Ovary (tissue), 9 donors: ENCODE data around the gene PTGES. TPM values are rescaled to one million over a fixed set of nuclear protein-coding genes. Genes with fewer than 3 reads are reported as not detected.

Experiments used
- DNase-seq, 5 donors: peaks; one replicate each; pipeline ENCODE4 v3.0.0-alpha.2; 2019 to 2020
- H3K27ac ChIP-seq, 2 donors: fragments of 200-600 bp; one replicate each; pipeline versions ENCODE4 v1.5.1 to v1.8.0; 2019 to 2022
- H3K27me3 ChIP-seq: fragments of 200-600 bp; one replicate; pipeline ENCODE4 v1.8.0; 2022
- H3K36me3 ChIP-seq: fragments of 200-600 bp; sonication (generic); one replicate; pipeline ENCODE4 v1.5.1; 2019
- H3K4me1 ChIP-seq: one replicate; pipeline ENCODE4 v1.8.1; 2013; ENCODE audit warnings: mild to moderate bottlenecking, moderate library complexity; ENCODE audit not compliant: insufficient read depth
- H3K4me3 ChIP-seq: fragments of 200-600 bp; sonication (generic); one replicate; pipeline ENCODE4 v1.5.1; 2017
- H3K9me3 ChIP-seq, 2 donors: fragments of 200-600 bp in 1 of 2; sonication (generic) in 1 of 2; one replicate each; pipeline versions ENCODE4 v1.5.1 to v1.8.1; 2013 to 2019; ENCODE audit warnings: mild to moderate bottlenecking in 1 of 2, moderate library complexity in 1 of 2
- CTCF ChIP-seq, 3 donors: fragments of 450-650 bp in 2 of 3; fragments of 200-600 bp in 1 of 3; IDR thresholded peaks; one replicate each; pipeline versions ENCODE4 v1.5.1 to v1.8.0; 2016 to 2022; ENCODE audit warnings: antibody characterized with exemption in 3 of 3, mild to moderate bottlenecking in 1 of 3
- EP300 ChIP-seq: sonication (generic); formaldehyde crosslinking; IDR thresholded peaks from one replicate; pipeline ENCODE4 v1.6.1; 2017; ENCODE audit warnings: antibody characterized with exemption
- POLR2A ChIP-seq: fragments of 450-650 bp; IDR thresholded peaks from one replicate; pipeline ENCODE4 v1.6.1; 2017; ENCODE audit warnings: antibody characterized with exemption, mild to moderate bottlenecking, moderate library complexity
- WGBS, 3 donors: extraction: QIAGEN DNeasy Blood & Tissue Kit in 1 of 3; methylation state at CpG; one replicate each; pipeline versions ENCODE4 v1.1.5 to v1.1.7; 2013 to 2017; 5-methylcytosine and 5-hydroxymethylcytosine counted together
- intact Hi-C, 4 donors: fragments of 100-400 bp; cut with DNase I; formaldehyde crosslinking; loops; one replicate each; pipeline versions ENCODE4 v1.11.0 to v1.15.1; 2022 to 2023
- polyA plus RNA-seq, 2 donors: library from polyadenylated mRNA; stranded (reverse); fragments of 200-250 nt in 1 of 2; fragments of 350-450 nt in 1 of 2; fragmentation: Illumina TruSeq in 1 of 2; extraction: RNeasy Lipid Tissue Mini Kit (QIAGEN cat#74804) in 1 of 2; gene quantifications; one replicate each; pipeline ENCODE4 v1.2.3, GENCODE V29; 2013 to 2014
- total RNA-seq, 7 donors: library from RNA; depleted of rRNA in 2 of 7; stranded (reverse); fragments of >200 nt in 2 of 7; fragmentation: NEBNext Ultra II Directional in 3 of 7; extraction: Animal tissue kit (Norgen Biotek cat#: 25700) in 3 of 7; gene quantifications; one replicate each; pipeline versions ENCODE4 v1.1.0 to v1.2.4, GENCODE V29; 2016 to 2023
- donor health status: DM: no; HTN: no; CAD: no; lungs with moderate emphysema.
- donor health status: DM: no; HTN: no; CAD: no.
- donor health status: Bipolar disorder and iron deficiency.
- donor health status: DM: yes; HTN: yes; CAD: no.
- donor health status: DM: no; HTN: no; CAD: no.
- donor health status: DM: yes; HTN: yes; CAD: no.

Gene PTGES
- total and polyA plus RNA-seq, 9 donors: 0.63 to 22.6 (median 1.6) TPM

DNA sequence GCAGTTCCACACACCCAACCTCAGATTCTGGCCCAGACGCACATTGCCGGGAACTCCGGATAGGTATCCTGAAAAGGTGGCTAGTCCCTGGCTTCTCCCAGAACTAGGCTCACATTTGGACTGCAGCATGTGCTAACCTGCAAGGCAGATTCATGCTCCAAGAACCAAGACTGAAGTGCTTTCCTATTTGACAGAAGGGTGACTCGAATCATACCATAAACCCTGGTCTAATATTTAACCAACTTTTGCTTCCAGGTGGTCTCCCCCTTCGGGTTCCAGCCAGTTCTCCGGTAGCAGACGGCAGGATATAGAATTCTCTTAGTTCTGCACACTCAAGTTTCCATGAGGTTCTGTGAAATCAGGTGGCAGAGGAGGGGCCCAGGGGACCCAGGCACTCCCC is 7.6 kb downstream of the PTGES start:
- Histone ChIP-seq H3K9me3 (no peaks in the 10 kb centered on the region), H3K4me3 (no peak overlapping the region), H3K4me1 (no peaks in the 10 kb centered on the region), H3K27ac (no peak overlapping the region), H3K36me3 (no peaks in the 10 kb centered on the region), H3K27me3 (no peaks in the 10 kb centered on the region)
- TF ChIP-seq EP300 (no peak), CTCF (IDR thresholded peaks at IDR 0.05) (no peak), POLR2A (no peak)
- WGBS, 3 donors: 88 to 91% (median 89%) methylated on average over 7 of the region's 7 CpGs
- intact Hi-C loops: no loop called here
- DNase-seq: no peak

- Histone ChIP-seq H3K27me3 (no peaks in the 10 kb centered on the region), H3K4me1 (no peaks in the 10 kb centered on the region), H3K9me3 (no peaks in the 10 kb centered on the region), H3K4me3 (no peak overlapping the region), H3K36me3 (no peaks in the 10 kb centered on the region), H3K27ac (no peak overlapping the region)
- intact Hi-C loops: loop anchor here in 1 of 4 donors (5.0 kb wide), 1 partner anchor 41 kb away; no protein-coding TSS in a partner anchor
- no peak for DNase-seq
- TF ChIP-seq POLR2A: no peak
- no peak for TF ChIP-seq CTCF (IDR thresholded peaks at IDR 0.05)
- no peak for TF ChIP-seq EP300
- WGBS, 3 donors: 89 to 93% (median 90%) methylated on average over 13 of the region's 13 CpGs
These were observed 12.0 kb downstream of the PTGES start for GRCh38 chr9:129740666-129741464.

DNA sequence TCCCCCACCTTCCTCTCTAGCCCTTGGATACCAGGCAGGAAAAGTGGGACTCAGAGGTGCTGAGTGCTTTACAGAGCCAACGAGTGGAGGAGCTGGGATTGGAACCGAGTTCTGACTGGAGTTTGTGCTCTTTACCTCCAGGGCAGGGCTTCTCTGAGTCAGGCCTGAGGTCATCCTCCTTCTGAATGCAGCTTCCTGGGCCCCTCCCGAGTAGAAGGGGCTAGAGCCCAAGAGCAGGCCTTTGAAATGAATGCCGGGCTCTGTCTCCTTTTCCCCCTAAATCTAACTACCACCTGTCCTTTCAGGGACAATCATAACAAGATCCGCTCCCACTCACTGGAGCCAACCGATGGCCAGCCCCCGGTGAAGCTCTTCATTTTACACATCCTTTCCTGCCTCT is 12.7 kb downstream of the PTGES start:
- no peak for DNase-seq
- H3K27ac ChIP-seq: no peak overlapping the region
- H3K27me3 ChIP-seq: no peaks in the 10 kb centered on the region
- intact Hi-C loops: loop anchor here in 1 of 4 donors (5.0 kb wide), 1 partner anchor 42 kb away; no protein-coding TSS in a partner anchor
- 65 to 78% (median 69%) methylated on average over 7 of the region's 7 CpGs for WGBS, 3 donors
- H3K4me1 ChIP-seq: no peaks in the 10 kb centered on the region
- H3K9me3 ChIP-seq: no peaks in the 10 kb centered on the region
- H3K36me3 ChIP-seq: no peaks in the 10 kb centered on the region
- no peak for TF ChIP-seq EP300
- no peak for TF ChIP-seq CTCF (IDR thresholded peaks at IDR 0.05)
- TF ChIP-seq POLR2A: no peak
- H3K4me3 ChIP-seq: no peak overlapping the region

DNA sequence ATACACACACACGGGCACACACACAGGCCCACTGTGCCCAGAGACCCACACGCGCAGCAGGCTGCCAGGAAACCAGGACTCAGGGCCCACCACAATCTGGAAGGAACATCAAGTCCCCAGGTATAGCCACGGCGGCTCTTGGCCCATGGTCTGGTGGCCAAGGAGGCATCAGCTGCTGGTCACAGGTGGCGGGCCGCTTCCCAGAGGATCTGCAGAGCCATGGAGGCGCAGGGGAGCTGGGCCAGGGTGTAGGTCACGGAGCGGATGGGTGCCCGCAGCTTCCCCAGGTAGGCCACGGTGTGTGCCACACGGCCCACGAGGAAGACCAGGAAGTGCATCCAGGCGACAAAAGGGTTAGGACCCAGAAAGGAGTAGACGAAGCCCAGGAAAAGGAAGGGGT is 13.4 kb downstream of the PTGES start:
- Histone ChIP-seq H3K36me3 (no peaks in the 10 kb centered on the region), H3K27ac (no peak overlapping the region), H3K4me1 (no peaks in the 10 kb centered on the region), H3K4me3 (no peak overlapping the region), H3K9me3 (no peaks in the 10 kb centered on the region), H3K27me3 (no peaks in the 10 kb centered on the region)
- WGBS, 3 donors: 92 to 95% (median 93%) methylated on average over 16 of the region's 16 CpGs
- no peak for DNase-seq
- TF ChIP-seq POLR2A: no peak
- no peak for TF ChIP-seq CTCF (IDR thresholded peaks at IDR 0.05)
- TF ChIP-seq EP300: no peak
- intact Hi-C loops: loop anchor here in 3 of 4 donors (5.0 kb wide), 2 partner anchors 43 to 92 kb away; no protein-coding TSS in a partner anchor
